Activated CD4-positive, alpha-beta T cell treated with anti-CD3 and anti-CD28 coated beads, Interleukin-2, amount 50 U/mL, for 48 hours (primary cell): Measurements from ENCODE around the gene DHX8.

Experiments used
- DNase-seq, 2 experiments: peaks; one replicate each; pipeline ENCODE4 v3.0.0-alpha.2; 2020

The DHX8 gene

DNA sequence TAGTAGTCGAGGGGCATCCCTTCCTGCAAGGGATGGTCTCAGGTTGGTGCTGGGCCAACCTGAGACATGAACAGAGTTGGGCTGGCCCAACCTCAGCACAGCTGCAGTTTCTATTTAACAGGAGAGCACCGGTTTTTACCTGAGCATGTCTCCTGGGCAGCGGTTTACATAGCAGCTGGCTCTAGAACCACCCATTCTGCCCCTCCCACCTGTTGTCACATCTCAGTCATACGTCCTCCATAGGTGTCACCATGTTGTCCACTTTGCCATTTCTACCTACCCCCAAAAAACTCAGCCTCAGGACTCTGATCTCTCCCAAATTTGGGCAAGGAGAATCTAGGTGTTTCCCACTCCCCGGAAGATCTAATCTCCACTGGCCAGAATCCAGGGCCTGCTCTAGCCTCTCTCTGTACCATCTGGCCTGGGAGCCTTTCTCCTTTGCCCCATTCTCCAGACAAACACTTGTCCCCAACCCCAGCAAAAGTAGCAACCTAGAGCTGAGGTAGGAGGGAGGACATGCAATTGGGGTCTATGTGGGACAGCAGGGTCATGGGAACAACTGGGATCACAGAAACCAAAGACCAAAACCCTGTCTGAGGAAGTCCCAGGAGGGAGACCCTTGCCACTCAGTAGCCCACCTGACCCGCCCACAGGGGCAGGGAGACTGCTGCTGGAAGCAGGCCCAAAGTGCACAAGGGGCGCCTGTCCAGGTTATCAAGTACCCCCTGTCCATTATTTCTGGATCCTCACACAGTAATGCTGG is 43.3 kb downstream of the DHX8 start:
- DNase-seq, result no peak

DNA sequence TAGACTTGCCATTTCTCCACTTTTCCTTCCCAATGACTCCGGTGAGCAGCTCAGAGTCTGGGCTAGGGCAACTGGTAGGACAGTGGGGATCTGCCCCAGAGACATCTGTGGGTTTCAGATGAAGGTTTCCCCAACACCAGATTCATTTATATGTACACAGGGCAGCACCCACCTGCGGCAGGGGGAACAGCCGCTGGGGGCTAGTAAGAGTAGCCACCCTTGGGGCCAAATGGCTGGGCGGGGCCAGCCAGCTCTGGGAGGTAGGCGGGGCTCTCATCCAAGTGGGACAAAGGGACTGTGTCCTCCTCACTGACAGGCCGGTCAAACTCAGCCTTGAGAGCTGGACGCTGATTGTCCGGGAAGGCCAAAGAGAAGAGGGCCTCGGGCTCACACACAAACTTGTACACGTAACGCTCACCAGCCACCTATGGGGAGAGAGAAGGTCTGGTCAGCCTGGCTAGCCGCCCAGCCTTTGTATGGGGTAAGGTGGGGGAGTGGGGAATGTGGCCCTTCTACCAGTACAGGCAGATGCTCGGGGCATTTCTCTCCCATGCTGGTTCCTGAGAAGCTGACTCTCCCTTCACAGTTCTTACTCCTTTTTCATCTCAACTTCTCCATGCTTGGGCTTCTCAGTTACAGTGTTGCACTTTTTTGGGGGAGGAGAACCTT is 44.7 kb downstream of the DHX8 start:
- no peak for DNase-seq

DNA sequence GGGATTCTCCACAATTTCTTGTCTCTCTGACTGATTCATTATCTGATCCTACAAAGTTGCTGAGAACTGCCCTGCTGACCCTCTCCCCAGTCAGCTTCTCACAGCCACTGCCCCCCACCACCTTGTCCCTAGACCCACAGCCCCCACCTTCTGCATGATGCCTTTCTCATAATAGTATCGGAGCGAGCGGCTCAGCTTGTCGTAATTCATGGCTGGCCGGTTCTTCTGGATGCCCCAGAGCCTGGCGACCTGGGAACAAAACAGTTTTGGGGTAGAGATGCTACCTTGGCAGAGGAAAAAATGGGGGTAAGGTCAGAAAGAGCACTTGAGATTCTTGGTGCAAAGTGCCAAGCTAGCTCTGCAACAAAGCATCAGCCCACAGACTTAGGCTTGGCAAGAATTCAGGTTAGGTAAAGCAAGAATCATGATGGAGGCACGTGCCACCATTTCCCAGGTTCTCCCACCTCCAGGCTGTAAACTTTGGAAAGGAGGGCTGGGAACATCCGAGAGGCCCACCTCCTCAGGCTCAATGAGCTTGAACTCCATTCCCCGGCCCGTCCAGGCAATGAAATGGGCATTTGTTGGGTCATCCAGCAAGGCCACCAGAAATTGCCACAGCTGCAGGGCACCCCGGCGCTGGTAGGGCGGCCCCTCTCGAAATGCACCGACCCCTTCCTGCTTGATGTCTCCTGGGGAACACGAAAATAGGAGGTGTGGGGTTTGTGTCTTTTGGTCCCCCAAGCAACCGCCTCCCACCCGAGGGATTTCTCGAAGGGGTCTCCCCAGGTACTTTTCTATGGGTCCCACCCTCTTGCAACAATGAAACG is 45.4 kb downstream of the DHX8 start:
- no peak for DNase-seq

DNA sequence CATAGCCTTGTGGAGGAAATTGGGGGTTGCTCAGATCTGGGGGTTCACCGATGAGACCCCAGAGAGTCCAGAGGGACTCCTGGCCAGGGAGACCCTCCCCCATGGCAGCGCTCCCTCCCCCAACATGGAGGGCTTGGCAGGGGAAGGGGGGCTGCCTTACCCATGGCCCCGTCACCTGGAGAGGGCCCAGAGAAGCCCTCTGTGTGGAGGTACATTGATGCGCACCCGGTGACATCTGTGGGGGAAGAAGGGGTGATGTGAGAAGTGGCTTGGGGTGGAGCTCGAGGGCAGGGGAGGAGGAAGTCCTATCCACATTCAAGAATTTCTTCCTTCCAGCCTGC is 46.1 kb downstream of the DHX8 start:
- no peak for DNase-seq

DNA sequence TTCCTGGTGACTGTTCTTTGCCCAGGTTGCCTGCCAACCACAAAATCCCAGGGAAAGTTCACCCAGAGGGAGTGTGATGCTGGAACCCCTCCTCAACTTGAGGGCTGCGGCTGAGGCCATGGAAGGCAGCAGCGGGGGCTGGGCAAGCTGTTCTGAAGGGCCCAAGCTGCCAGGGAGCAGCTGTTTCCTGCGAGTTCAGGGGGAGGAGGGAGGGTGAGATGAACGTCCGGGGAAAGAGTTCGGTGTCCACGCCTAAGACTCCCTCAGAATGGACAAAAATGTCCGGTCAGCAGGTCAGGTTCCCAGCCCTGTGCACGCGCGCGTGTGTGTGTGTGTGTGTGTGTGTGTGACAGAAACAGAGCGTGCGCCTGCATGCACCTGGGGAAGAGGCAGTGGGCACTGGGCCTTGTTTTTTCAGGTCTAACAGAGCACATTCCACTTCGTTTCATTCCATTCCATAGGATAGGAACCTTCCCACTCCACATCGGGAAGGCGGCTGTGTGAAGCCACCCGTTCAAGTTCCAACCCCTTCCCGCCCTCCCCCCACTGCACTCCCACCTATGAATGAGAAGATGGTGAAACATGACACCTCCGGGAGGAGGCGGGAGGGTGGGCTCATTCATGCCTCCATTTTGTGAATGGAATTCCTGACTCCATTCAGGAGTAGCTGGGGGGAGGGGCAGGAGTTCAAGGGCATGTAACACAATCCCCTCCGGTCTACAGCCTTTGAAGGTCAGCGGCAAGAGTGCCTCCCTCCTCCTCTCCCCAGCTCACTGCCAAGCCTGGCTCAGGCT is 46.7 kb downstream of the DHX8 start:
- DNase-seq, result no peak

DNA sequence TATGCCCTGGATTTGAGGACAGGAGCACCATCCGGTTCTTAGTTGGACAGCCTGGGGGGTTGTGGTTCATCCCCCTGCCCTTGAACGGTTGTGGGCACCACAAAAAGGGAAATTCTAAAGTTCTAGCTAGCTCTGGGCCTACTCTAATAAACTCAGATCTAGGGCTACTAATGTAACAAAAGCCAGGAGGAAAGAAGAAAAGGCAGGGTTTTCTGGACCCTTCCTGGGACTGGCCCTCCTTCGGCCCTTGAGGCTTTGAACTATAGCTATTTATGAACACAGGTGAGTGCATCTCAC is 47.3 kb downstream of the DHX8 start:
- no peak for DNase-seq

DNA sequence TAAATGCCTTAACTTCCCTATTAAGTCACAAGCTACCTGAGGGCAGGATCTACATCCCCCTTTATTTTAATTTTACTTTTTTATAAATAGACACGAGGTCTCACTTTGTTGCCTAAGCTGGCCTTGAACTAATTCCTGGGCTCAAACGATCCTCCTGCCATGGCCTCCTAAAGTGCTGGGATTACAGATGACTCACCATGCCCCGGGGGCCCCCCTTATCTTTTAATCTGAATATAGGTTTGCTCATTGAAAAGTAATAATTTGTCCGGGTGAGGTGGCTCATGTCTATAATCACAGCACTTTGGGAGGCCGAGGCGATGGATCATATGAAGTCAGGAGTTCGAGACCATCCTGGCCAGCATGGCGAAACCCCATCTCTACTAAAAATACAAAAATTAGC is 48.2 kb downstream of the DHX8 start:
- no peak for DNase-seq

DNA sequence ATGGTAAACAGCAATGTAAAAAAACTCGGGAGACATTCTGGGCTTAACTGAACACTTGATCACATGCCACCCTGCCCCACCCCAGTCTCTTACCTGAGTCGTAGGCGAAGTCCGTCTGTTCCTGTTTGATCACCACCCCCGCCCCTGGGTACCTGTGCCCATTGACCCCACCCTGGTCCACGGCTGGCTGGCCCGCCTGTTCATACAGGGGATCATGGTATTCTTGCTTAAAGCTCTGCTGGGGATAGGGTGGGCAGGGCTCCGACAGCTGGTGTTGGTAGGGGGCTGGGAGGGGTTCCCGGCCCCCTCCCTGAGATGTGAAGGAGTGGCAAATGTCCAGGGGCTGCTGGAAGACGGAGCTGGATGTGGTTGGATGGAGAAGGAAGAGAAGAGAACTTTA is 48.8 kb downstream of the DHX8 start:
- DNase-seq, result no peak

DNA sequence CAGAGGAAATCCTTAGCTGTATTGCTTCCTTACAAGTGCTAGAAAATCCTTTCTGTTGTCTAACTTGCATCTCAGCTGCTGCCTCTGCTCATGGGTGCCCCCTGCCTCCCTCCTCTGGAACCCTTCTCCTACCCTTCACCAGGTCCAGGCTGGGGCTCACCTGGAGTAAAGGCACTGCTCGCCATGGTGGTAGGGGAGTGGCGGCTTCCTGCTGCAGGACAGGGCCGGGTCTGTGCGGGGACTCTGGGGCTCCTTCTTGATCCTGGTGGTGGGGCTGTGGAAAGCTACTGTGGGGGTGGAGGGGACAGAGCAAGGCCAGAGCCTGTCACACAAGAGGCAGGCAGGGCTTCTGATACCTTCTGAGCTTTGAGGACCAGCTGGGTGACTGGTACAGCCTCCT is 49.9 kb downstream of the DHX8 start:
- no peak for DNase-seq

DNA sequence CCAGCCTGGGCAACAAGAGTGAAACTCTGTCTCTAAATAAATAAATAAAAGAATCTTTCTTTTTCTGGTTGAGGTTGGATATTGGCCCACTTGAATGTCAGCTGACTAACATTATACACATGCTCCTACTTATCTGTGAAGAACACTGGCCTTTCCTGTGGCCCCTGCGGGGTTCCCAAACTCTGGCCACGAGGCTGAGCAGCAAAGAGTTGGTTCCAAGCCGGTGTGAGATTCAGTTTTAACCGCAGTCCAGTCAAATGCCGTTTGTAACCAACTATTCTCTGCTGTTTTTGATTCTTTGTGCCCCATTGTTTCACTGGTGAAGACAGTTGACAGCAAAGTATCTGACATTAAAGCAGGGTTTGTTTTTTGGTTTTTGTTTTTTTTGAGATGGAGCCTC is 51.1 kb downstream of the DHX8 start:
- no peak for DNase-seq

DNA sequence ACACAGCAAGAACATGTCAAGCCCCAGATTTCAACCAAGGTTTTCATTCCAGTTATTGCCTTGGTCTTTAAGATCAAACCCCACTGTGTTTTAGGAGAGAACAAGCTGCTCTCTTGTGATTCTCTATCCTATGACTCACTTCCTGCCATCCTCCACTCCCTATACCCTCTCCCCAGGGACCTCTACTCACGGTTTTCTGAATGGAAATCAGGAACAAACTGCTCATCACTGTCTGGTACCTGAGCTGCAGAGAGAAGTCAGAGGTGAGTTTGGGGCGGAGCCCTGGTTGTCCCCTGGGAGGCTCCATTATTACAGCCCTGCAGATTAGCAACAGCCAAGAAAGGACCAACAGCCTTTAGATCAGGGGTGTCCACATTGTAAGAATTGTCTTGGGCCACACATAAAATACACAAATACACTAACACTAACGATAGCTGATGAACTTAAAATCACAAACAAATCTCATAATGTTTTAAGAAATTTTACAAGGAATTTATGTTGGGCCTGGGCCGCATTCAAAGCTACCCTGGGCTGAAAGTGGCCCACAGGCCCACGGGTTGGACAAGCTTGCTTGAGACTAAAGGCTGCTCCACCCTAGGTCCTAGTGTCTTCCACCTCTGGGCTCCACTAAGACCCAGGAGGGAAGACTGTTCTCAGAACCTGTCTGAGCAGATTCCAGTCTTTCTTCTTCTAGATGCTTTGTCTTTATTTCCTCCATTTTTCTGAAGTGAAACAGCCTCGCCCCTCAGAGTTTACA is 52.6 kb downstream of the DHX8 start:
- DNase-seq, result no peak

DNA sequence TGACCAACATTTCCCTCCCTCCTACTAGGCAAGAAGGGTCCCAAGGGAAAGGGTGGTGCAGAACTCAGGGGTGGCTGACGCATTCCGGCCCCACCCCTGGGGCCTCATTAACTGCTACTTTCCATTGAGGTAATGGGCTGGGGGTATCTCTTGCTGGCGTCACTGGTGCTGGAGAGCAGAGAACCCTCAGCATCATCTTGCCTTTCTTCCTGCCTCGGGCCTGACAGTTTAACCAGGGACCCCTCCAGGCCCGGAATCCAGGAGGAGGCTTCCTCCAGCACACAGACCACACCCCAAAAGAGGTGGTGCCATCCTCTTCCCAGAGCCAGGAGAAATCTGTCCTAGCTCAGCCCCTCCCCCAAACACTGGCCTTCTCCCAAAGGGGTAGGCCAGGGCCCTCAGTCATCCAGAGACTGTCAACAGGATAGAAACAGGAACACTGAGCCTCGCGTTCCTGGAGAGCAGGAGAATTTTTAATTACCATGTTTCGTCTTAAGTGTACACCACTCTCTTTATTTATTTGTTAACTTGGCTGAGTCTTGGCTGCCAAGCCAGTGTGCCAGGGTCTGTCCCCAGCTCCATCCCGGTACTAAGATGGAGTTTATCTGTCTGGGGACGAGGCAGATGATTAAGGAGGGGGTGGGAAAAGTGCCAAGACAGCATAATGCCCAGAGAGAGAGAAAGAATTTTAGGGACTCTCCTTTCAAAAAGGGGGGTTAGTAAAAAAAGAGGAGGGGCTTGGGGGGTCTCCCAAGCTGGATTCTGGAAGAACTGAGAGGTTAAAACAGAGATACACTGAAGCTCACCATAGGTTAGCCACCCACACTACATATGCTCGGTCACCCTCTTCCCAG is 57.3 kb downstream of the DHX8 start:
- DNase-seq, result no peak

DNA sequence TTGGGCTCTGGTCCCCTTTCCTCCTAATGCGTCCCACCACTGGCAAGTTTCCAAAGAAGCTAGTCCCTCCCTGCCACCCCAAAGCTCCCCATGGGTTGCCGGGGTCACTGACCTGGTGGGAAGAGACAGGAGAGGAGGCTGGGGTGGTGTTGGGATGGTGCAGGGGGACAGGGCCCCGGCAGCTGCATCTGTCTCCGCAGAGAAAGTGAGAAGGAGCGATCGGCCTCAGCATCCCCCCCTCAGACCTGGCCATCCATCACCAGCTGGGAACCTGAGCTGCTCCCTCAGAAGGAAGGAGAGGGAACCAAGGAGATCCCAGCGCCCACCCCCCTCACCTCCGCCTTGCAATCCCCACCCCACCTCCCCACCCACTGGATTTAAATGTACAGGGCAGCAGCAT is 59.1 kb downstream of the DHX8 start:
- DNase-seq, result no peak

DNA sequence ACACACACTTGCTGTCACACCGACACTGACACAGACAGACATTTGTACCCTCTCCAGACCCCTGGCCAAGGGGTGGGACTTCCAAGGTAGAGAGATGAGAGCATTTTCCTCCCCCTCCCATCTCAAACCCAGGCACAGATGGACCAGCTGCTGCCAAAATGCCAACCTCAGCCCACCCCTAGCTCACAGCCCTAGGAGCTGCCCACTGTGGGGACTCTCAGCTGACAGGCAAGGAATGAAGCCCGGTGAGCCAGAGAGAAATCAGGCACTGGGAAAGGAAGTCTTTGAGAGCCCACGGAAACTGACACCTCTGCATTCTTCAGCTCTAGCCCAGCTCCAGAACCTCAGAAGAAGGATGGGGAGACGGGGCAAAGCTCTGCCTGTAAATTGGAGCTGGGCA is 59.5 kb downstream of the DHX8 start:
- DNase-seq, result no peak

DNA sequence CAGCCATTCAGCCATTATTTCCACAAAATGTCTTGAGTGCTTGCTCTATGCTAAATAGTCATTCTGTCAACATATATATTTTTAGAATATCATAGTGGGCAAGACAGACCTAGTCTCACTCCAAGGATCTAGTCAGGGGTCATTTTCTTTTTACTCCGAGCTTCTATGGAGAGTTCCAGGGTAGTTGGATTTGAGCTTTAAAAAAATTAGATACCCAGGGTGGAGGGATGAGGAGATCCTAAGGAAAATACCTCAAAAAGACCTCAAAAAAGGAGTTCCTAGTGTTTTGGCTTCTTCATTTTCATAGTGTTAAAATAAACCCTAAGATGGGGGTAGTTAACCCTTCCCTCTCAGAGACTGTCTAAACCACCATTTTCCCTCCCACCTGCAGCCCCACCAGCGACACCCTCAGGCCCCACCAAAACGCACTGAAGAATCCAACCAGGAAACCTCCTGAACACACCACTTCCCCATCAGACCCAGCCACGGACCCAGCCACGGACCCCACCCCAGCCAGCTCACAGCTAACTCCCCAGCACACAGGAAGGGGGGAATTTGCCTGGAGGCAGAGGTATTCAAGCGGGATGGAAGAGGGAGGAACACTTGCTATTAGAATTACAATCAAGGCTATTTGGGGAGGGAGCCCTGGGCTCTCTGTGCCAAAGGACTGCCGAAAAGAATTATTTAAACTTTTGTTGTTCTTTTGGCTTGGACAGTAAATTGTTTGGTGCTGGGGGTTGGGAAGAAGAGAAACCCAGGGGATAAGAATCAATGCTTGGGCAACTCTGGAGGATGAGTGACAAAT is 60.2 kb downstream of the DHX8 start:
- DNase-seq, result no peak

DNA sequence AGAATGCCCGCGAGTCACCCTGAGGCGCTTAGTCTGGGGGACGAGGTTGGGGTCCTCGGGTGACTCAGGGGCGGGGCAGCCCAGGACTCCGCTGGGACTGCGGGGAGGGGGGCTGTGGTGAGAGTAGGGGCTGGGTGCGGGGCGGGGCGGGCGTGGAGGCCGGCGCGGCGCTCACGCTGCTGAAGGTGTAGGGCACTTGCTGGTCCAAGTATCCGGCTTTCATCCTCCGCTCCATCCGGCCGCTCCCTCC is 61.5 kb downstream of the DHX8 start:
- peak in 1 of 2 experiments; percentile 32 for DNase-seq

DNA sequence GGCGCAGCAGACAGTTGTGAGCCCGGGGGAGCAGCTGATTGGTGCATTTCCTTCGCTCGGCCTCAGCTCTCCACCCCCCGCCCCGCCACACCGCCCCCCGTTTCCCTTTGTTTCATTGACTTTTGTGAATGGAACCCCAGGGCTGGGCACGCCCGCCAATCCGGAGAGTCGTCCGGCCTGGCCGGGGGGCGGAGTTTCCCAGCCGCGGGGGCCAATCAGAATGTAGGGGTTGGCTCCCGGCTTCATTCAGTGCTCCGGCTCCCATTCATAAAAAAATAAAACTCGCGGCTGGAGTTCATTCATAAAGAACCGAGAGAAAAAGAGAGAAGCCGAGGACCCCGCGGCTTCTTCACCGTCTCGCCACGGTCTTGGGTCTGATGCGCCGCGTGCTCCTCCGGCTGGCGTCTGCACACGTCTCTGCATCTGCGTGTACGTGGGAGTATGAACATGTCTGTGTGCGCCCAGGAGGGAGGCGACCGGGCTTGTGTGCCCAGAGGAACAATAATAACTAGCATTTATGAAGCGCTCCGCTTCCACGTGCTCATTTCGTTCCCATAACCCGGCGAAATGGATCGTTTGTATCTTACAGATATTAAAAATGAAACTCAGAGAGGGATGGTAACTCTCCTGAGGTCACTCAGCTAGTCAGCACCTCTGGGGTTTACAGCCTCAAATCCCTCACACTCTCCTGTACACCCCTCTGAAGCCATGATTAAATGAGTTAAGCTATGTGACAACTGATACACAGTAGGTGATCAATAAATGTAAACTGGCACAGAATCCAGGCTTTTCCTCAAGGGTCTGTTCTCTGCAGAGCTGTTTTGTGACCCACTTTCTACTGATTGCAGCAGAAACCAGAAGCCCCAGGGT is 62.8 kb downstream of the DHX8 start, which contains the start of gene ETV4:
Gene ETV4 (minus strand): TSS at position 22 of the 870 bp plus-strand sequence. CDS start 723 bp downstream, outside the sequence.
- DNase-seq, result peak; percentile 95 to 96

DNA sequence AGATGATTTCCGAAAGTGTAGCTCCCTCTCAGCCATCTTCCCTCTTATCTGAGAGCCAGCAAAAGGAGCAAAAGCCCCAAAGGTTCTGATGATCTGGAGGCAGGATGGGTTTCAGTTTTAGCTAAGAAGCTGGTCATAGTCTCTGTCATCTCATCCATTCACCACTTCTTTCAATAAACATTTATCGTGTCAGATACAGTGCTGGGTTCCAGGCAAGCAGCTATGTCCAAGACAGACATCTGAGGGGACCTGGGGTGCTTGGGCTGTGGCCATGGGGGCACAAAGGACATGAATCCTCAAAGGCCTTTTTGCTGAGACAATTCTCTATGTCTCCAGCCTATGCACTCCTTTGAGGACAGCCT is 63.4 kb downstream of the DHX8 start:
- DNase-seq, result no peak

DNA sequence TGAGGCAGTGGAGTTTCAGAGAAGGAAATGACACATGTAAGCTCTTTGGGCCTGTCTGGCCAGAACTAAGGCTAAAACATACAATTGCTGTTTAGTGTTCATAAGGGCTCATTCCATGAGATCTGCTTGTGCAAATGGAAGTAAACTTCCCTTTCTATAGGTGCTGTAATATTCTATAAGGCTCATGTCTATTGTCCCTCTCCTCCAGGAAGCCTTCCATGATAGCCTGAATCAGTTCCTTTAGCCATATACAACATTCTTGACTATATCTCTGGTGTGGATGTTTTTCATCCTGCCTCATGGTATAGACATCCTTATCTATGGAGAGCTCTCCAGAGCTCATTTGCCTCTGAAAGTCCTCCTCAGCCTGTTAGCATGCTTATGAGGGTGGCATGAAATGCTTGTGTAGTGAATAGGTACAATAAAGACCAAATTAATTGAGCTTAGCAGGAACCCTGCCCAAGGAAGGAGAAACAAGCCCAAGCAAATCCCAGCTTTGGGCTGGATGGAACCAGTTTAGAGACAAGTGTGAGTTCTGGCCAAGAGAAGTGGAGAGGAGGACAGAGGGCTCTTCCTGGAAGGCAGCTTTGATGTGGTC is 64.0 kb downstream of the DHX8 start:
- no peak for DNase-seq
